GM19395 (cell line): ENCODE measurements around the gene ZSCAN23.

Experiments used
- ATAC-seq: cut with Tn5 transposase; IDR thresholded peaks from one replicate; pipeline ENCODE4 v1.9.1; 2021; ENCODE audit warnings: mild to moderate bottlenecking, moderate library complexity; ENCODE audit not compliant: unreplicated experiment

The ZSCAN23 gene

GRCh38 chr6:28383235-28384142, 59.8 kb downstream of the ZSCAN23 start:
- ATAC-seq: peak; percentile 94
